DOHH2 (cell line): Measurements from ENCODE around the gene ARL4C.

ENCODE experiments used
- H3F3A ChIP-seq: fragments of 200-600 bp; sonication (generic), shearing (Covaris generic); 2 replicates; pipeline ENCODE4 v1.6.0; 2016; ENCODE audit warnings: antibody characterized with exemption, mild to moderate bottlenecking; ENCODE audit not compliant: control insufficient read depth, insufficient read depth
- H3K27ac ChIP-seq: fragments of 200-600 bp; sonication (generic); 2 replicates; pipeline ENCODE4 v1.5.1; 2014; ENCODE audit warnings: low read depth, mild to moderate bottlenecking, low read length, moderate library complexity
- H3K27me3 ChIP-seq: fragments of 200-600 bp; sonication (generic); 2 replicates; pipeline ENCODE4 v1.6.1; 2014; ENCODE audit warnings: mild to moderate bottlenecking, low read length, mixed read lengths; ENCODE audit not compliant: control insufficient read depth
- H3K36me3 ChIP-seq: fragments of 200-600 bp; sonication (generic); 2 replicates; pipeline ENCODE4 v1.6.1; 2014; ENCODE audit warnings: mild to moderate bottlenecking, low read length, moderate library complexity, mixed read lengths; ENCODE audit not compliant: control insufficient read depth
- H3K4me1 ChIP-seq: fragments of 200-600 bp; sonication (generic); 2 replicates; pipeline ENCODE4 v1.6.1; 2014; ENCODE audit warnings: mild to moderate bottlenecking, low read length, mixed read lengths; ENCODE audit not compliant: control insufficient read depth
- H3K4me2 ChIP-seq: fragments of 200-600 bp; sonication (generic); 2 replicates; pipeline ENCODE4 v1.6.0; 2014; ENCODE audit warnings: mild to moderate bottlenecking, low read length, moderate library complexity
- H3K4me3 ChIP-seq: fragments of 200-600 bp; sonication (generic); 2 replicates; pipeline ENCODE4 v1.5.1; 2014; ENCODE audit warnings: mild to moderate bottlenecking, low read length, mixed read lengths
- H3K79me2 ChIP-seq: fragments of 200-600 bp; sonication (generic); 2 replicates; pipeline ENCODE4 v1.6.1; 2014; ENCODE audit warnings: mild to moderate bottlenecking, low read length, mixed read lengths; ENCODE audit not compliant: control insufficient read depth
- H3K9me2 ChIP-seq: fragments of 200-600 bp; sonication (generic); replicated peaks from 2 replicates; pipeline ENCODE4 v1.6.1; 2014; ENCODE audit warnings: mild to moderate bottlenecking, low read length, mixed read lengths; ENCODE audit not compliant: control insufficient read depth
- H3K9me3 ChIP-seq: fragments of 200-600 bp; sonication (generic); 2 replicates; pipeline ENCODE4 v1.6.1; 2014; ENCODE audit warnings: antibody characterized with exemption, low read length, mixed read lengths; ENCODE audit not compliant: control insufficient read depth, insufficient read depth
- H4K20me1 ChIP-seq: fragments of 200-600 bp; sonication (generic); 2 replicates; pipeline ENCODE4 v1.6.0; 2014; ENCODE audit warnings: low read depth, mild to moderate bottlenecking, antibody characterized with exemption, low read length, moderate library complexity; ENCODE audit not compliant: control insufficient read depth, insufficient read depth
- EZH2phosphoT487 ChIP-seq: fragments of 200-600 bp; sonication (generic); IDR thresholded peaks from 2 replicates; pipeline ENCODE4 v1.6.1; 2017; ENCODE audit warnings: borderline replicate concordance, mild to moderate bottlenecking, antibody characterized with exemption, low read length, moderate library complexity, mixed read lengths
- TF ChIP-seq, protein P1 (sequence below): fragments of 200-600 bp; sonication (generic); IDR thresholded peaks from one replicate; pipeline ENCODE4 v1.5.1; 2014; ENCODE audit warnings: antibody characterized with exemption, mild to moderate bottlenecking, low read depth, low read length; ENCODE audit not compliant: poor library complexity, severe bottlenecking

Gene ARL4C

DNA sequence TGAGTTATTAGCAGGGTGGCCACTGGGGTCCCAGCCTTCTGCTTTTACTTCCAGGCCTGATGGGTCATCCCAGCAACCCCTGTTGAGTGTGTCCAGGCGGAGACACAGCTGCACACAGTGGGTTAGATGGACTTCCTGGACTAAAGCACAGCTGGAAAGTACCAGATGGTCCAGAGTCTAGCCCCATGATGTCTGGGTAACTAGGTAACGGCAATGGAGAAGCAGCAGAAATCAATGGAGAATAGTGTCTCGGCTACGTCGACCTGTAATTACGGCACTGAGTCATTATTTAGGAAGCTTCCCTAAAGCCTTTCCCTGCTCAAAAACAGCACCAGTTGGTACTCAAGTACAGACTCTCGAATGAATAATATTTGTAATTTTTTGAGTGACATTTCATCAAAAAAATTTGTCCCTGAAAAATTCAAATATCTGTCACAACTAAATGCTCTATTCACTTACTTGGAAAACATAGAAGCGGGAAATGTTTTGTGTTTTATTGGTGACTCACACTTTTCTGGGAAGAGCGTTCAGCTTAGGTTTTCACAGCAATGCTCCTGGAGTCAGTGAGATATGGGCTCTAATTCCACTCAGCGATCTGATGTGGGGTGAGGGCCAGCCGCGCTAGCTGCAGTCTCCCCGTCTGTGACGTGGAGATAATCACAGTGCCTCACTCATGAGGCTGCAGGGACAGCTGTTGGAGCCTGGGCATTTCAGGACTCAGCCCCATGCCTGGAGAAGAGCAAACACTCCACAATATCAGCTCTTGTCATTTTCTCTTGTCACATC is 16.2 kb upstream of the ARL4C start:
- Histone ChIP-seq H3K27ac (no peak overlapping the region), H3K9me3 (no peaks in the 10 kb centered on the region), H3K79me2 (no peaks in the 10 kb centered on the region), H3F3A (no peaks in the 10 kb centered on the region), H3K9me2 (no peaks in the 10 kb centered on the region), H3K4me3 (no peak overlapping the region), H3K4me2 (no peak overlapping the region), H4K20me1 (no peaks in the 10 kb centered on the region), H3K36me3 (no peaks in the 10 kb centered on the region), H3K4me1 (peaks cover 3% of the 10 kb centered on the region; the same call in 1 of the 2 replicates), H3K27me3 (peaks cover 13% of the 10 kb centered on the region)
- no peak for TF ChIP-seq EZH2phosphoT487
- TF ChIP-seq, protein P1, sequence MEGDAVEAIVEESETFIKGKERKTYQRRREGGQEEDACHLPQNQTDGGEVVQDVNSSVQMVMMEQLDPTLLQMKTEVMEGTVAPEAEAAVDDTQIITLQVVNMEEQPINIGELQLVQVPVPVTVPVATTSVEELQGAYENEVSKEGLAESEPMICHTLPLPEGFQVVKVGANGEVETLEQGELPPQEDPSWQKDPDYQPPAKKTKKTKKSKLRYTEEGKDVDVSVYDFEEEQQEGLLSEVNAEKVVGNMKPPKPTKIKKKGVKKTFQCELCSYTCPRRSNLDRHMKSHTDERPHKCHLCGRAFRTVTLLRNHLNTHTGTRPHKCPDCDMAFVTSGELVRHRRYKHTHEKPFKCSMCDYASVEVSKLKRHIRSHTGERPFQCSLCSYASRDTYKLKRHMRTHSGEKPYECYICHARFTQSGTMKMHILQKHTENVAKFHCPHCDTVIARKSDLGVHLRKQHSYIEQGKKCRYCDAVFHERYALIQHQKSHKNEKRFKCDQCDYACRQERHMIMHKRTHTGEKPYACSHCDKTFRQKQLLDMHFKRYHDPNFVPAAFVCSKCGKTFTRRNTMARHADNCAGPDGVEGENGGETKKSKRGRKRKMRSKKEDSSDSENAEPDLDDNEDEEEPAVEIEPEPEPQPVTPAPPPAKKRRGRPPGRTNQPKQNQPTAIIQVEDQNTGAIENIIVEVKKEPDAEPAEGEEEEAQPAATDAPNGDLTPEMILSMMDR, result no peak

DNA sequence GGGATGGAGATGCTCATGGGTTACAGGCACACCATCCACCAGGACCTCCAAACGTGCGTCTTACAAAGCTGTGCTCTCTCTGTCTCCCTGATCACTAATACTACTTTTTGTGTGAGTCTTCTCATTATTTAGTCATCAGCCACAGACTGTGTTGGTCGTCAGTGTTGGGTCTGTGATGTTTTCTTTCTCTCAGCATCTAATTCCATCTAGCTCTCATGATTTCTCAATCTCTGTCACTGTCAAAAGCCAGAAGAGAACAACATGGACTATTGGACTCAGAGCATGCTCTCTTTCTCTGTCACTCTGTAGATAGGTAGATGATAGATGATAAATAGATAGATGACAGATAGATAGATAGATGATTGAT is 6.0 kb upstream of the ARL4C start:
- H3K27ac ChIP-seq, result no peak overlapping the region
- peaks cover 14% of the 10 kb centered on the region for H3F3A ChIP-seq
- H3K79me2 ChIP-seq, result no peaks in the 10 kb centered on the region
- H3K9me2 ChIP-seq, result no peaks in the 10 kb centered on the region
- no peak overlapping the region for H3K4me2 ChIP-seq
- H3K9me3 ChIP-seq, result no peaks in the 10 kb centered on the region
- H3K27me3 ChIP-seq, result peaks cover 3% of the 10 kb centered on the region; the same call in 1 of the 2 replicates
- no peak overlapping the region for H3K4me3 ChIP-seq
- H3K36me3 ChIP-seq, result no peaks in the 10 kb centered on the region
- TF ChIP-seq EZH2phosphoT487, result no peak
- TF ChIP-seq, protein P1, result no peak
- H4K20me1 ChIP-seq, result no peaks in the 10 kb centered on the region
- peaks cover 11% of the 10 kb centered on the region for H3K4me1 ChIP-seq

- Histone ChIP-seq H3K9me3 (no peaks in the 10 kb centered on the region), H3K36me3 (no peaks in the 10 kb centered on the region), H4K20me1 (no peaks in the 10 kb centered on the region), H3K4me1 (peaks cover 11% of the 10 kb centered on the region), H3K4me2 (no peak overlapping the region), H3K4me3 (no peak overlapping the region), H3K27ac (no peak overlapping the region), H3K27me3 (peaks cover 2% of the 10 kb centered on the region; the same call in 1 of the 2 replicates), H3K9me2 (no peaks in the 10 kb centered on the region), H3K79me2 (no peaks in the 10 kb centered on the region), H3F3A (peaks cover 14% of the 10 kb centered on the region)
- no peak for TF ChIP-seq EZH2phosphoT487
- TF ChIP-seq, protein P1, result no peak
These were observed 5.5 kb upstream of the ARL4C start for GRCh38 chr2:234502285-234502918.
